Endothelial cell (in vitro differentiated cells): Measurements from ENCODE around the gene AP2S1. TPM values are rescaled to one million over a fixed set of nuclear protein-coding genes. Genes with fewer than 3 reads are reported as not detected.

Source experiments
- DNase-seq: peaks from one replicate; pipeline ENCODE4 v3.0.0; 2021; ENCODE audit warnings: low spot score
- H3K27ac Mint-ChIP-seq: one replicate; pipeline ENCODE4 v1.8.0; 2021; ENCODE audit warnings: mixed read lengths, inconsistent platforms; ENCODE audit not compliant: unreplicated experiment
- H3K27me3 Mint-ChIP-seq: one replicate; pipeline ENCODE4 v1.8.0; 2021; ENCODE audit warnings: mild to moderate bottlenecking, moderate library complexity, mixed read lengths, inconsistent platforms; ENCODE audit not compliant: unreplicated experiment
- H3K36me3 Mint-ChIP-seq: one replicate; pipeline ENCODE4 v1.8.0; 2021; ENCODE audit warnings: mild to moderate bottlenecking, low read depth, mixed read lengths, inconsistent platforms; ENCODE audit not compliant: unreplicated experiment
- H3K4me1 Mint-ChIP-seq: one replicate; pipeline ENCODE4 v1.8.0; 2021; ENCODE audit warnings: mild to moderate bottlenecking, mixed read lengths, inconsistent platforms; ENCODE audit not compliant: unreplicated experiment
- H3K4me3 Mint-ChIP-seq: one replicate; pipeline ENCODE4 v1.8.0; 2021; ENCODE audit warnings: mild to moderate bottlenecking, mixed read lengths, inconsistent platforms; ENCODE audit not compliant: unreplicated experiment
- H3K9me3 Mint-ChIP-seq: one replicate; pipeline ENCODE4 v1.8.0; 2021; ENCODE audit warnings: mixed read lengths, inconsistent platforms; ENCODE audit not compliant: unreplicated experiment
- total RNA-seq: library from RNA; stranded (reverse); fragmentation: NEBNext Ultra II Directional; extraction: Animal tissue kit (Norgen Biotek cat#: 25700); gene quantifications from one replicate; pipeline ENCODE4 v1.2.1, GENCODE V29; 2021; ENCODE audit not compliant: unreplicated experiment
- TF ChIP-seq, protein P1 (sequence below): fragments of 200-600 bp; sonication (generic); IDR thresholded peaks from one replicate; pipeline ENCODE4 v1.5.0; 2021; ENCODE audit warnings: antibody characterized with exemption; ENCODE audit not compliant: unreplicated experiment

Gene AP2S1
- total RNA-seq, 1 donor from 2014 or later: 381 TPM

DNA sequence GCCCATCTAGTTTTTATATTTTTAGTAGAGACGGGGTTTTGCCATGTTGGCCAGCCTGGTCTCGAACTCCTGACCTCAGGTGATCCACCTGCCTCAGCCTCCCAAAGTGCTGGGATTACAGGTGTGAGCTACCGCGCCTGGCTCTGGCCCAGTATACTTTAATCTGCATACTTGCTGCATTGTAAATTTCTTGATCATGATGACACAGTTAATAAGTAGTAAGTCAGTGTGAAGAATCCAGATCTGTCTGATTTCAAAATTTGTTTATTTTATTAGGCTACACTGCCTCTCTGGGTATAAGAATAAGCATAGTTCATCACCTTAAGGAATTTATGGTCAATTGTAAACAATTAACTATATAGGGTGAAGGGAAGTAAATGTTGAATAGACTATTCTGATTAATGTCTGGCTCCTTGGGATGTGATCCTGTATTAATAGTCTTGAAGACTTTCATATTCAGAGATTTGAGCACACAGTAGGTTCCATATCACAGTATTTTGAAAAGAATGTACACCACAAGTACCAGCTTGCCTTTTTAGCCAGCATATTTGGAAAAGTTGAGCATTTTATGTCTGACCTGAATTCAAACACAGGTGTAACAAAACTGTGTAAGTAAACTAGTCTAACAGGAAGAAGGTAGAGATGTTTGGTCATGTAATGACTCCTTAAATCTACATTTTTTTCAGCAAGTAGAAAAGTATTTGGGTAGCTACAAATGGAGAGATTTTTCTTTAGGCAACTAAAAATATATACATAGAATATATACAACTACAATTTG is 17.6 kb upstream of the AP2S1 start:
- H3K4me3 Mint-ChIP-seq: no peak overlapping the region
- H3K27me3 Mint-ChIP-seq: no peaks in the 10 kb centered on the region
- peaks cover 19% of the 10 kb centered on the region for H3K4me1 Mint-ChIP-seq
- no peak for DNase-seq
- H3K36me3 Mint-ChIP-seq: no peaks in the 10 kb centered on the region
- H3K9me3 Mint-ChIP-seq: no peaks in the 10 kb centered on the region
- H3K27ac Mint-ChIP-seq: no peak overlapping the region
- TF ChIP-seq, protein P1, sequence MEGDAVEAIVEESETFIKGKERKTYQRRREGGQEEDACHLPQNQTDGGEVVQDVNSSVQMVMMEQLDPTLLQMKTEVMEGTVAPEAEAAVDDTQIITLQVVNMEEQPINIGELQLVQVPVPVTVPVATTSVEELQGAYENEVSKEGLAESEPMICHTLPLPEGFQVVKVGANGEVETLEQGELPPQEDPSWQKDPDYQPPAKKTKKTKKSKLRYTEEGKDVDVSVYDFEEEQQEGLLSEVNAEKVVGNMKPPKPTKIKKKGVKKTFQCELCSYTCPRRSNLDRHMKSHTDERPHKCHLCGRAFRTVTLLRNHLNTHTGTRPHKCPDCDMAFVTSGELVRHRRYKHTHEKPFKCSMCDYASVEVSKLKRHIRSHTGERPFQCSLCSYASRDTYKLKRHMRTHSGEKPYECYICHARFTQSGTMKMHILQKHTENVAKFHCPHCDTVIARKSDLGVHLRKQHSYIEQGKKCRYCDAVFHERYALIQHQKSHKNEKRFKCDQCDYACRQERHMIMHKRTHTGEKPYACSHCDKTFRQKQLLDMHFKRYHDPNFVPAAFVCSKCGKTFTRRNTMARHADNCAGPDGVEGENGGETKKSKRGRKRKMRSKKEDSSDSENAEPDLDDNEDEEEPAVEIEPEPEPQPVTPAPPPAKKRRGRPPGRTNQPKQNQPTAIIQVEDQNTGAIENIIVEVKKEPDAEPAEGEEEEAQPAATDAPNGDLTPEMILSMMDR: no peak

DNA sequence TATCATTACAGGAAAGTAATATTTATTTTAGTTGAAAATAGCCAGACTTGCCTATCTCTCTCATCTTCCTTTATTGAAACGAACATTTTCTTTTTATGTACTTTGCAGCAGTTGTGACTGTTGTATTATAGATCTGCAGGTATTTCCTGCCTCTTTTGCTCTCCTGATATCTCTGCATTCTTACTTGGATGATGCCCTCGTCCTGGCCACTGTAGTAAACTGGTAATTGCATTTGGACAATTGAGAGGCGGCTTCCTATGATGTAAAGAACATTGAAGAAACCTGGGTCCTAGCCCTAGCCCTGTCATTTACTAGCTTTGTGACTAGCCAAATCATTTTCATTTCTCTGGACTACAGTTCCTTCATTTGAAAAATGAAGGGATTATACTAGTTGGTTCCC is 16.5 kb upstream of the AP2S1 start:
- Mint-ChIP-seq H3K4me3 (no peak overlapping the region), H3K36me3 (no peaks in the 10 kb centered on the region), H3K27me3 (no peaks in the 10 kb centered on the region), H3K4me1 (peaks cover 19% of the 10 kb centered on the region), H3K9me3 (no peaks in the 10 kb centered on the region), H3K27ac (no peak overlapping the region)
- TF ChIP-seq, protein P1: no peak
- DNase-seq: no peak

DNA sequence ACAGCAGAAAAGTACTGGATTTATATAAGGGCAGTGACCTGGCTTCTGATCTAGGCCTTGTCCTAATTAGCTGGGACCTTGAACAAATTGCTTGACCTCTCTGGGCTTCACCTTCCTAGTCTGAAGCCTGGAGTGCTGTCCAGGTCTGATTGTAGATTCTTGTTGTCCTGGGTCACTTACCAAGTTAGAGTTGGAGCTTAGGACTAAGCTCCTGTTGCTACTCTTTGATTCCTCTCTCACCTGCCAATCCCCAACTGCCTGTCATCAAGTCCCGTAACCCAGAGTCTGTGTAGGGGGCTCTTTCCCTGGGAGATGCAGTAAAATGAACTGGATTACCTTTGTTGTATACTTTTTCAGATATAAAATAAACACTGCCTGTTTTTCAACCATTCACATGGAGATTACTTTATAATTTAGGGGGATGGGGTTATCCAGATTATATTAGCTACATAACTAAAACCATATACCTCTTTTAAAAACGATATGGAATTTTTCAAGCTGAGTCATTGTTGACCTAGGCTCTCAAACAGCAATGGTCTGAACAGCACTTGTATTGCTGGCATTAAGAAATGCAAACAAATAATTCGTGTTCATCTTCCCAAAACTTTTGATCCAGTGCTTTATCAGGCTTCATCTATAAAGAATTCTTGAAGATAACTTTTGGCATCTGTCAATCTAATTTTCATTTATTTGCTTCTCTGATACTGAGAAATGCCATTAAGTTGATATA is 15.9 kb upstream of the AP2S1 start:
- H3K27me3 Mint-ChIP-seq: no peaks in the 10 kb centered on the region
- H3K36me3 Mint-ChIP-seq: no peaks in the 10 kb centered on the region
- TF ChIP-seq, protein P1: no peak
- H3K9me3 Mint-ChIP-seq: no peaks in the 10 kb centered on the region
- H3K27ac Mint-ChIP-seq: peak overlapping the region; percentile 26
- H3K4me1 Mint-ChIP-seq: peaks cover 19% of the 10 kb centered on the region
- H3K4me3 Mint-ChIP-seq: no peak overlapping the region
- no peak for DNase-seq

DNA sequence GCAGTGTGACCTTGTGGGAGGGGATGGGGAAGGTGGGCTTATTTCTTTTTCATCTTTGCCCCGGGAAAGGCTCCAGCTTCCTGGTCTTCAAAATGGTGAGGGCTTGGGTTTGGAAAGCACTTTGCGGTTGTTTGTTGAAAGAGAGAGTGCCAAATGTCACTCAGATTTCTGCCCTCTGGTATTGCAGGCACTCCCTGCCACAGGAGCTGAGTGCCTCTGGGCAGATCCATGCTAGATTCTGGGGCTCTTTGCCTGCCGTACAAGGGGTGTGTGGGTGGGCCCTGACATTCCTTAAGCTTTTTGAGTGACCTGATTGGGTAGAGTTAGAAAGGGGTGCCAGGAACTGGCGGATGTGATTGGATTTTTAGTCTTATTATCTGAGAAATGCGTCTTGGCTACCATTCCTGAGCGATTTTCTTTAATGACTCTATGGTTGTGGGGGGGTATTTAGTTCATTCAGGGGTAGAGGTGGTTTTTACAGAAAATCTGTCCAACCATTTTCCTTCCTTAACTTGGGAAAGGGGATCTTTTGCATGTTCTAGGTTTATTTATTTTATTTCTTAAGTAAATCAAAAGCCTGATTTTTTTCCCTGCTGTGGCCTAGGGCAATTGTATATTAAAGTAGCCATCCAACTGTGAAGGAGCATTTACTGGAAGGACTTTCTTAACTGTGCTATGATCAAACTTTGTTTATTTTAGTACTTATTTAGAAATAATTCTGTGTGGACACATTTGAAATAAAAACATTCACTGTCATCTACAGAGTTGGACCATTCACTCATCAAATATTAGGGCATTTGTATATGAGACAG is 13.4 kb upstream of the AP2S1 start:
- no peak overlapping the region for H3K4me3 Mint-ChIP-seq
- peaks cover 7% of the 10 kb centered on the region for H3K27me3 Mint-ChIP-seq
- H3K4me1 Mint-ChIP-seq: peaks cover 23% of the 10 kb centered on the region
- no peaks in the 10 kb centered on the region for H3K9me3 Mint-ChIP-seq
- no peak overlapping the region for H3K27ac Mint-ChIP-seq
- TF ChIP-seq, protein P1: no peak
- DNase-seq: no peak
- H3K36me3 Mint-ChIP-seq: peaks cover 5% of the 10 kb centered on the region
